Dedifferentiated amniotic fluid mesenchymal stem cell (primary cell): ENCODE measurements around the gene BEND3.

Experiments used
- DNase-seq: peaks from one replicate; pipeline ENCODE4 v3.0.0-alpha.2; 2016; ENCODE audit errors: extremely low spot score

BEND3 gene

DNA sequence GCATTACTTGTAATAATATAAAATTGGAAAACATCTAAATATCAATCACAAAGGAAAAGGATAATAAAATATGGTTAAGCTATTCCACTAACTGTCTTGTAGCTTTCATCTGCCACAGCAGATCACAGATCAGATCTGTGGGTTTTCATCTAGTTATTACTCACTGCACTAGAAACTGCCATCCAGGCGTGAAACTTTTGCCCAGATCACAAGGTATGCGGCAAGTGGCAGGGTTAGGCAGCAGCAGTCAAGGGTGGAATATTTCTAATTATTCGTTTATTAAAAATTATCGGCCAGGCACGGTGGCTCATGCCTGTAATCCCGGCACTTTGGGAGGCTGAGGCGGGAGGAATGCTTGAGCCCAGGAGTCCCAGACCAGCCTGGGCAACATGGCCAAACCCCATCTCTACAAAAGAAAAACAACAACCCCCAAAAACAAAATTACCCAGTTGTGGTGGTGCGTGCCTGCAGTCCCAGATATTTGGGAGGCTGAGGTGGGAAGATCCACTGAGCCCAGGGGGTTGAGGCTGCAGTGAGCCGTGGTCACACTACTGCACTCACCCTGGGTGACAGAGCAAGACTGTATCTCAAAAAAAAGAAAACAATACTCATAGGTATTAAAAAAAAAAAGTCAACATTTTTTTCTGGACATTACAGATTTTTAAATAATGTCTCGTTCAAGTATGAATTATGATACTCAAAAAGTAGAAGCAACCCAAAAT lies 32.1 kb downstream of the BEND3 start:
- no peak for DNase-seq

- DNase-seq, result no peak
These were observed 33.3 kb downstream of the BEND3 start for GRCh38 chr6:107082045-107082444.

GRCh38 chr6:107080036-107080435 lies 35.3 kb downstream of the BEND3 start:
- DNase-seq, result no peak

DNA sequence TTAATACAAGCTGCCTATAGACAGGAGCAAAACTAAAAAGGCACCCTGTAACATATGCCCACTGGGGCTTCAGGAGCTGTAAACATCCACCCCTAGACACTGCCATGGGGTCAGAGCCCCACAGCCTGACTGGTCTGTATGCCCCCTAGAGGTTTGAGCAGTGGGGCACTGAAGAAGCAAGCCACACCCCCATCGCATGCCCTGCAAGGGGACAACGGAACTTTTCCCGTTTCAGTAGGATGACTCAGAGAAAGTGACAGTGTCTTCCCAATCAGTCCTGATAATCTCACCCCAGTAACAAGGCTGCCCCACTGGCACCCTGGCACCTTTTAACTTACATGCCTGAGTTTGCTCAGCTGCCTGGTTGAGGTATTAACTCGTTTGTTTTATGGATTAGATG lies 35.9 kb downstream of the BEND3 start:
- DNase-seq, result no peak

- DNase-seq, result no peak
These were observed 37.6 kb downstream of the BEND3 start for GRCh38 chr6:107077710-107078109.

- no peak for DNase-seq
These were observed 39.3 kb downstream of the BEND3 start for GRCh38 chr6:107075951-107076381.

- no peak for DNase-seq
These were observed 44.6 kb downstream of the BEND3 start for GRCh38 chr6:107070686-107071085.

DNA sequence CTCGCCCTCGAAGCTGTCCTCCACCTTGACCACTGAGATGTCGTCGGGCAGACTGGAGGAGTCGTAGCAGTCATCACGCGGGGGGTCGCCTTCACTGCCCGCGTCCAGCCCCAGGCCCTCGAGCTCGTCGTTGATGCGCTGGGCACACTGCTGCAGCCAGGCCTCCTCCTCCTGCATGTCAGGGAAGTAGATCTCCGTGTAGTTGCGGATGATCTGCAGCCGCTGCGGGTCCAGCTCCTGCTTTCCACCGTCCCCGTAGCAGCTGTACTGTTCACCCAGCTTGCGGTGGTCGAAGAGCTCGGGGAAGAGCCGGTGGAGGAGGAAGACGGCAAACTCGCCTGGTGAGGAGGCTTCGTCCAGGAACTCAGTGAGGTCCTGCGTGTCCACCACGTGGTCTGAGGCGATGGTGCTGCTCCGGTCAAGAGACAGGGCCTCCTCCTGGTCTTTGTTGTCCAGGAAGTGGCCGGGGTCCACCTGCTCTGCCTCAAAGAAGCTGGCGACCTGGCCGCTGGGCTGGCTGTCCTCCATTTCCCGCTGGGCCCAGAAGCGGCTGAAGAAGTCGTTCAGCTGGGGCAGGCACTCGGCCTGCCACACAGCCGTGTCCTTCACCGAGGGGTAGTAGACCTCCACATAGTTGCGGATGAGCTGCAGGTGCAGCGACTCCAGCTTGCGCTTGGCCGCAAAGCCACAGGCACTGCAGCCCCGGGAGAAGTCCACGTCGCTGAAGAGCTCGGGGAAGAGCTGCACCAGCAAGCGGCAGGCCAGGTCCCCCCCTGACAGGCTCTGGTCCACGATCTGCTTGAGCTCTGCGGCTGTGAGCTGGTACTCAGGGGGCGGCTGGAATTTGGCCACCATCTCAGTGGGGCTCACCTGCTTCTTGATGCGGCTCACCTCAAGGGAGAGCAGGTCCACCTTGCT lies 45.4 kb downstream of the BEND3 start:
- no peak for DNase-seq

- DNase-seq, result no peak
These were observed 46.4 kb downstream of the BEND3 start for GRCh38 chr6:107068691-107069630.

- no peak for DNase-seq
These were observed 48.3 kb downstream of the BEND3 start for GRCh38 chr6:107066697-107067659.

- no peak for DNase-seq
These were observed 50.7 kb downstream of the BEND3 start for GRCh38 chr6:107064579-107065065.

GRCh38 chr6:107062691-107063090 lies 52.6 kb downstream of the BEND3 start:
- DNase-seq, result no peak

DNA sequence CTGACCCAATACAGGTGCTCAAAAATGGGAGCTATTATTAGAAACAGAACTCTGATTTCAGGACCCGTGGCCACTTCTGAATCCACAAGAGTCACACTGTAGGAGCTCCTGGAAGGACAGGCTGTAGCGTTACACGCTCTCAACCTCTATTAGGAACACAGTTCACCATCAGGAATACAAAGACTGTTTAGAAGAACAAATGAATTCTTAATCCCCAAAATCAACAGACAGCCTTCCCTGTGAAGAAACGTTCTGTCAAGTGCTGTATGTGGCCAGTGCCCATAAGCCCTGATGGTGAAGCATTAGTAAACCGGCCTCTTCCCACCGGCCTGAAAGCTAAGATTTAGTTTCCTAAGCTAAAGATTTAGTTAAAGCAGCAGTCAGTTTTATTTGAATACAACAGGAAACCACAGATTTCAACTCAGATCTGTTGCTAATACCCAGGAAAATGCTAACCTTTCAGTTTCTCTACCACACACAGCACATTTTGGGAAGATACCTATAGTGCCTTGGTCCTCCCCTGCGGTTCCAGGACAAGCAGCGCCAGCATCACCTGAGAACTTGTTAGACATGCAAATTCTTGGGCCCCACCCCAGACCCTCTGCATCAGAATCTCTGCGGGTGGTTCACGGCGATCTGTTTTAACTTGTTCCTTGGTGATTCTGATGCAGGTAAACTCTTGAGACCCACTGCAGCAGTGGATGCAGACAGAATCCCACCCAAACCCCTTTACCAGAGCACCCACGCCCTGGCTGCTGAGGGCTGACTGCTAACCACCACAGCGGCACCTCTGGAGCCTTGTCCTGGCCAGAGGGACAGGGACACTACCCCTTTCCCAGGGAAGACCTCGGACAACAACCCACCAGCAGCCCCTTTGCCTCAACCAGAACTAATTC lies 53.9 kb downstream of the BEND3 start:
- DNase-seq, result no peak

GRCh38 chr6:107060704-107061103 lies 54.6 kb downstream of the BEND3 start:
- no peak for DNase-seq

- no peak for DNase-seq
These were observed 55.7 kb downstream of the BEND3 start for GRCh38 chr6:107059606-107060005.

DNA sequence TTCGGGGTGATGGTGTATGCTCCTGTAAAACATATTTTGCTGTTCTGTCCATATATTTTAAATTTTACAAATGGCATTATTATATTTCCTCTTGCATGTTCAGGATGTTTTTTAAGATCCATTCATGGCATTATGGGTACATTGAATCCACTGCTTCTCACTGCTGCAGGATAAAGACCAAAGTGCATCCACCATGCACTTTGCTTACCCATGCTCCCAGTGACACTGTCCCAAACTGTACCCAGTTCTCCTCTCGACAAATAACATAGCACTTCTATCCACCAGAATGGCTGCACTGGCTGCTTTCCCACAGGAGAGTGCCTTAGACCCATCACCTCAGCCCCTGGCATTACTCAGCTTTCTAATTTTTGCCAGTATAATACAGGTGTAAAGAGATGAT lies 57.6 kb downstream of the BEND3 start:
- DNase-seq, result no peak

DNA sequence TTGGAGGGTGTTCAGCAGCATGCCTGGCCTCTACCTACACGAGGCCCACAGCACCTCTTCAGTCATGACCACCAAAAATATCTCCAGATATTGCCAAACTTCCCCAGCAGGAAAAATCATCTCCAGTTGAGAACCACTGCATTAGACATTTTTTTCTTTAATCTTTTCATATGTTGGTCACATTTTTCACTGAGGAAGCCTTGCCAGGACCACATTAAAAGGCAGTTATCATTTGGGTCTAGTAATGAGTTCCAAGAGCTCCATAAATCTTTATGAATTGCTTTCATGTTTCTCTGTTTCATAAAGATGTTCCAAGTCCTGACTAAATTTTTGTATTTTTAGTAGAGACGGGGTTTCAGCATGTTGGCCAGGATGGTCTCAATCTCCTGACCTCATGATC lies 58.5 kb downstream of the BEND3 start:
- no peak for DNase-seq

- DNase-seq, result no peak
These were observed 67.5 kb downstream of the BEND3 start for GRCh38 chr6:107047807-107048206.
